Measurements from ENCODE around the gene RNF214. TPM values are rescaled to one million over a fixed set of nuclear protein-coding genes. Genes with fewer than 3 reads are reported as not detected.

RNF214 gene
- total RNA-seq, 2 donors from 2014 or later: 46.4 to 51.1 TPM

- H3K4me3 ChIP-seq (ENCODE audit: low read length): peak within 1 kb of the TSS; percentile 97
- peaks cover 2% of the 10 kb centered on the region for H3K36me3 Mint-ChIP-seq (ENCODE audit: low read depth)
- H3K27me3 Mint-ChIP-seq (ENCODE audit: insufficient read depth): peaks cover 3% of the 10 kb centered on the region
- H3K27ac ChIP-seq (ENCODE audit: low read depth, low read length): peak within 1 kb of the TSS; percentile 74
- TF ChIP-seq CTCF (conservative IDR thresholded peaks at IDR 0.05): no peak
- peaks cover 3% of the 10 kb centered on the region for H3K4me1 Mint-ChIP-seq
- 0% methylated on average over 21 to 64 of the region's 64 CpGs for WGBS, 2 experiments (ENCODE audit: insufficient coverage in 1 of 2, insufficient read length in 1 of 2)
- peak within 1 kb of the TSS; percentile 88 for H3K9ac ChIP-seq (ENCODE audit: extremely low read depth, low read length, poor library complexity, severe bottlenecking)
- H3K9me3 ChIP-seq (ENCODE audit: control insufficient read depth, low read length): no peaks in the 10 kb centered on the region
- H3K4me3 Mint-ChIP-seq: no peak within 1 kb of the TSS
- H3K36me3 ChIP-seq (ENCODE audit: control insufficient read depth, insufficient read depth, low read length): no peaks in the 10 kb centered on the region
- no peaks in the 10 kb centered on the region for H3K27me3 ChIP-seq (ENCODE audit: control insufficient read depth, insufficient read depth, low read length, poor library complexity, severe bottlenecking)
- peak; percentile 98 for DNase-seq
- no peak within 1 kb of the TSS for H3K27ac Mint-ChIP-seq
- peaks cover 3% of the 10 kb centered on the region for H3K4me1 ChIP-seq (ENCODE audit: control insufficient read depth, insufficient read depth, low read length)
- no peaks in the 10 kb centered on the region for H3K9me3 Mint-ChIP-seq
Measured at GRCh38 chr11:117327567-117328374, 95.3 kb downstream of the RNF214 start, which contains the start of gene CEP164. CEP164 (plus strand) TSS chr11:117327854; CDS start chr11:117338587, 10,733 bp downstream.

- DNase-seq: no peak
- H3K27me3 Mint-ChIP-seq (ENCODE audit: insufficient read depth): no peaks in the 10 kb centered on the region
- Histone ChIP-seq H3K9ac (ENCODE audit: extremely low read depth, low read length, poor library complexity, severe bottlenecking) (peak overlapping the region; percentile 88), H3K27ac (ENCODE audit: low read depth, low read length) (no peak overlapping the region), H3K36me3 (ENCODE audit: control insufficient read depth, insufficient read depth, low read length) (no peaks in the 10 kb centered on the region), H3K9me3 (ENCODE audit: control insufficient read depth, low read length) (no peaks in the 10 kb centered on the region), H3K27me3 (ENCODE audit: control insufficient read depth, insufficient read depth, low read length, poor library complexity, severe bottlenecking) (no peaks in the 10 kb centered on the region), H3K4me3 (ENCODE audit: low read length) (peak overlapping the region; percentile 97), H3K4me1 (ENCODE audit: control insufficient read depth, insufficient read depth, low read length) (peaks cover 3% of the 10 kb centered on the region)
- H3K4me3 Mint-ChIP-seq: no peak overlapping the region
- no peak for TF ChIP-seq CTCF (conservative IDR thresholded peaks at IDR 0.05)
- H3K36me3 Mint-ChIP-seq (ENCODE audit: low read depth): peaks cover 2% of the 10 kb centered on the region
- H3K9me3 Mint-ChIP-seq: no peaks in the 10 kb centered on the region
- H3K4me1 Mint-ChIP-seq: peaks cover 3% of the 10 kb centered on the region
- H3K27ac Mint-ChIP-seq: no peak overlapping the region
- WGBS, 2 experiments (ENCODE audit: insufficient coverage in 1 of 2, insufficient read length in 1 of 2): 31 to 33% methylated on average over 12 to 15 of the region's 15 CpGs
Measured at GRCh38 chr11:117328375-117329010, 96.0 kb downstream of the RNF214 start.

GRCh38 chr11:117332843-117333242 is 100.4 kb downstream of the RNF214 start:
- Histone ChIP-seq H3K4me1 (ENCODE audit: control insufficient read depth, insufficient read depth, low read length) (peaks cover 3% of the 10 kb centered on the region), H3K9me3 (ENCODE audit: control insufficient read depth, low read length) (no peaks in the 10 kb centered on the region), H3K27ac (ENCODE audit: low read depth, low read length) (no peak overlapping the region), H3K4me3 (ENCODE audit: low read length) (no peak overlapping the region), H3K36me3 (ENCODE audit: control insufficient read depth, insufficient read depth, low read length) (peaks cover 14% of the 10 kb centered on the region), H3K9ac (ENCODE audit: extremely low read depth, low read length, poor library complexity, severe bottlenecking) (no peak overlapping the region), H3K27me3 (ENCODE audit: control insufficient read depth, insufficient read depth, low read length, poor library complexity, severe bottlenecking) (no peaks in the 10 kb centered on the region)
- WGBS, 2 experiments (ENCODE audit: insufficient coverage in 1 of 2, insufficient read length in 1 of 2): 76 to 100% methylated on average over 1 to 2 of the region's 2 CpGs
- no peak overlapping the region for H3K4me3 Mint-ChIP-seq
- DNase-seq: no peak
- H3K36me3 Mint-ChIP-seq (ENCODE audit: low read depth): peaks cover 9% of the 10 kb centered on the region
- H3K27me3 Mint-ChIP-seq (ENCODE audit: insufficient read depth): no peaks in the 10 kb centered on the region
- peaks cover 3% of the 10 kb centered on the region for H3K4me1 Mint-ChIP-seq
- H3K9me3 Mint-ChIP-seq: no peaks in the 10 kb centered on the region
- H3K27ac Mint-ChIP-seq: no peak overlapping the region
- no peak for TF ChIP-seq CTCF (conservative IDR thresholded peaks at IDR 0.05)
